ENCODE results near the gene KRT85.
A peak's percentile ranks its signal among the peaks of the same experiment; 100 is the strongest.

KRT85 gene

DNA sequence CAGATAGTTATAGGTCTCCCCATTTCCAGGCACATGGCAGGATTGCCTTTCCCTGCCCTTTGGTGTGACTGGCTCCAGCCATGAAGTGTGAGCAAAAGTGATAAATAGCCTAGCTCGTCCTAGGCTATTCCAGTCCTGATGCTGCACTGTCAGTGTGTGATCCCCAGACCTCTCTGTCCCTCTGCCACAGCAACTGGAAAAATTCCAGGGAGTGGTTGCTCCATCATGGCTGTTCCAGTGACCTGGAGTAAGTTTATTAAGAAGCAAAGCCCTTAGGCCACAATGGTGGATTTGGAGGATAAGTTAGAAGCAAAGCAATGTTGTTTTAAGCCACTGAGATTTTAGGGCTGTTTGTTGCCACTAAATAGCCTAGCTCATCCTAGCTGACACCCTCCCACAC is 36.2 kb downstream of the KRT85 start:
- Histone ChIP-seq H3K9ac (no peak overlapping the region), H3K4me3 (ENCODE audit: low read depth, low read length) (no peak overlapping the region), H3K27ac (no peak overlapping the region), H3K9me3 (ENCODE audit: control insufficient read depth, low read length) (no peaks in the 10 kb centered on the region), H3K4me1 (peaks cover 20% of the 10 kb centered on the region), H3K27me3 (ENCODE audit: control insufficient read depth, insufficient read depth, low read length) (no peaks in the 10 kb centered on the region), H2AFZ (no peak overlapping the region), H3K36me3 (ENCODE audit: control insufficient read depth, insufficient read depth, low read length) (no peaks in the 10 kb centered on the region), H3K79me2 (no peaks in the 10 kb centered on the region), H3K4me2 (ENCODE audit: low read length) (no peak overlapping the region)
- TF ChIP-seq, protein P1, sequence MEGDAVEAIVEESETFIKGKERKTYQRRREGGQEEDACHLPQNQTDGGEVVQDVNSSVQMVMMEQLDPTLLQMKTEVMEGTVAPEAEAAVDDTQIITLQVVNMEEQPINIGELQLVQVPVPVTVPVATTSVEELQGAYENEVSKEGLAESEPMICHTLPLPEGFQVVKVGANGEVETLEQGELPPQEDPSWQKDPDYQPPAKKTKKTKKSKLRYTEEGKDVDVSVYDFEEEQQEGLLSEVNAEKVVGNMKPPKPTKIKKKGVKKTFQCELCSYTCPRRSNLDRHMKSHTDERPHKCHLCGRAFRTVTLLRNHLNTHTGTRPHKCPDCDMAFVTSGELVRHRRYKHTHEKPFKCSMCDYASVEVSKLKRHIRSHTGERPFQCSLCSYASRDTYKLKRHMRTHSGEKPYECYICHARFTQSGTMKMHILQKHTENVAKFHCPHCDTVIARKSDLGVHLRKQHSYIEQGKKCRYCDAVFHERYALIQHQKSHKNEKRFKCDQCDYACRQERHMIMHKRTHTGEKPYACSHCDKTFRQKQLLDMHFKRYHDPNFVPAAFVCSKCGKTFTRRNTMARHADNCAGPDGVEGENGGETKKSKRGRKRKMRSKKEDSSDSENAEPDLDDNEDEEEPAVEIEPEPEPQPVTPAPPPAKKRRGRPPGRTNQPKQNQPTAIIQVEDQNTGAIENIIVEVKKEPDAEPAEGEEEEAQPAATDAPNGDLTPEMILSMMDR (IDR thresholded peaks at IDR 0.05), result no peak

DNA sequence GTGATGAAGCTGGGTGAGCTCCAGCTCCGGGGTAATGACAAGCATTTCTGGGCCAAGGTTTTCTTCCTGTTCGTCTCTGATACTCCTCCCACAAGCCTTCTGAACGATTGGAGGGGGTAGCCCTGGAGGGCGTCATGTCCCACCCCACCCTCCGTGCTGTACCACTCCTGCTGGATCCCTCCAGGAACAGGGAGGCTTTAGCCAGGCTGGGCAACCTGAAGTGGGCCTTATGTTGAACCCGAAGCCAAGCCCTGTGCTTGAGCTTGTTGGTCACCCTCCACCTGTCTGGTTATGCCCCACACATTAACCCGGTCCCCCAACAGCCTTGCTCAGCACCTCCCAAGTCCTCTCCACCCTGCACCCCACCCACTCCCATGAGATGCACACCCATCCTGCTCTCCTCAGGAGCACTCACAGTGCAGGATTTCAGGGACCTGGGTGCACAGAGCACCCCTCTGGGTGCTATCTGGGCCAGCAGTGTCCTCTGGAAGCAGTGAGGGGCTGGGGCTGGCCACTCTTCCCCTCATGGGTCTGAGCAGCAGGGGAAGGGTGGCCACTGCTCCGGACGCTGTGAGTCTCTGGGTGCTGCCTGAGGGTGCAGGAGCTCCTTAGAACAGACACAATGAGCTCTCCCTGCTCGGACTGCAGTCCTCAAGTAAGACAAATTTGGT is 39.3 kb downstream of the KRT85 start:
- Histone ChIP-seq H3K9ac (no peak overlapping the region), H3K79me2 (no peaks in the 10 kb centered on the region), H3K27me3 (ENCODE audit: control insufficient read depth, insufficient read depth, low read length) (no peaks in the 10 kb centered on the region), H3K9me3 (ENCODE audit: control insufficient read depth, low read length) (no peaks in the 10 kb centered on the region), H2AFZ (no peak overlapping the region), H3K27ac (no peak overlapping the region), H3K4me3 (ENCODE audit: low read depth, low read length) (no peak overlapping the region), H3K4me2 (ENCODE audit: low read length) (no peak overlapping the region), H3K4me1 (peaks cover 9% of the 10 kb centered on the region), H3K36me3 (ENCODE audit: control insufficient read depth, insufficient read depth, low read length) (no peaks in the 10 kb centered on the region)
- TF ChIP-seq, protein P1 (IDR thresholded peaks at IDR 0.05), result no peak

DNA sequence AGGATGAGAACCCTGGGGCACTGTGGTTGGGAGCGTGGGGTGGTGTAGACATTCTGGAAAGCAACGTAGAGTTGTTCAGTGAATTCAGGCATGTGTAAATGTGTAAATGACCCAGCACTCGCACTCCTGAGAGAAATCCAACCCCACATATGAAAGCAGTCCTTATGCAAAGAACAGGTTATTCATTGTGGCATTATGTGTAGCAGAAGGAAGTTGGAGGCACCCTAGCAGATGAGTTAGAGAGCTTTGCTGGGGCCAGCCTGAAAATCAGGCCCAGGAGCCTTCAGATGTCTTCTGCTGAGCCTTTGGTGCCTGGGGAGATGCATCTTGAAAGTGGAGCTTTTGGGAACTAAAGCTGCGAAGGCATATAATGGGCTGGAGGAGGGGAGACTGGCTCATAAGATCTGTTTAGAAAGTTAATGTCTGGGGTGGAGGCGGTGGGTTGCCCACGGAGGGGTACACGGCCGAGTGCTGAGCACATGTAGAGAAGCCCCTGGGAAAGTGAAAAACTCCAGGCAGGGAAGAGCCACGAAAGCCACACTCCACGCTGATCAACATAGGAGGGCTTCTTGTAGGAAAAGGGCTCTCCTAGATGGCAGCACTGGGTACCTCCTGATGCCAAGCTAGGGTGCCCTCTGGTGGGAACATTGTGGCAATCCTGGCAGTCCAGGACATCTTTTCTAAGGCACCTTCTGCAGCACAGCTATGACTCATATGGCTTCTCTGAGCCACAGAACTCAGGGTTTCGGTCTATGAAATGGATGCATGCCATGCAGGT is 40.0 kb downstream of the KRT85 start:
- no peak overlapping the region for H3K9ac ChIP-seq
- H3K27me3 ChIP-seq (ENCODE audit: control insufficient read depth, insufficient read depth, low read length), result no peaks in the 10 kb centered on the region
- H3K9me3 ChIP-seq (ENCODE audit: control insufficient read depth, low read length), result no peaks in the 10 kb centered on the region
- H3K79me2 ChIP-seq, result no peaks in the 10 kb centered on the region
- no peak overlapping the region for H2AFZ ChIP-seq
- H3K4me2 ChIP-seq (ENCODE audit: low read length), result no peak overlapping the region
- TF ChIP-seq, protein P1 (IDR thresholded peaks at IDR 0.05), result peak; percentile 91
- H3K4me1 ChIP-seq, result peaks cover 4% of the 10 kb centered on the region
- H3K27ac ChIP-seq, result no peak overlapping the region
- H3K36me3 ChIP-seq (ENCODE audit: control insufficient read depth, insufficient read depth, low read length), result no peaks in the 10 kb centered on the region
- no peak overlapping the region for H3K4me3 ChIP-seq (ENCODE audit: low read depth, low read length)

DNA sequence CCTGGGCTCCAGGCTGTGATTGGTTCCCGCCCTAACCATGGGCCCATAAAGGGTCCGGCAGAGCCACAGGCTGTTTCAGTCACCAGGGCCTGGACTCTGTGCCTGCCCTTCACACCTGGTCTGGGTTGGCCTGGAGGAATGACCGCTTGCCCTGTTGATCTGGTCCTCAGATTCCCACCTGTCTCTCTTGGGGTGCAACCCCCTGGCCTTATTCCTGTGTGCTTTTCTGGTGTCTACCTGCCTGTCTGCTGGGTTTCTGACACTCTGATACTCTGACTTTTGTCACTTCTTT is 43.2 kb downstream of the KRT85 start:
- H3K4me1 ChIP-seq, result no peaks in the 10 kb centered on the region
- no peaks in the 10 kb centered on the region for H3K79me2 ChIP-seq
- TF ChIP-seq, protein P1 (IDR thresholded peaks at IDR 0.05), result no peak
- no peaks in the 10 kb centered on the region for H3K36me3 ChIP-seq (ENCODE audit: control insufficient read depth, insufficient read depth, low read length)
- no peak overlapping the region for H3K27ac ChIP-seq
- H3K4me3 ChIP-seq (ENCODE audit: low read depth, low read length), result no peak overlapping the region
- no peak overlapping the region for H3K4me2 ChIP-seq (ENCODE audit: low read length)
- H2AFZ ChIP-seq, result no peak overlapping the region
- H3K9me3 ChIP-seq (ENCODE audit: control insufficient read depth, low read length), result no peaks in the 10 kb centered on the region
- H3K9ac ChIP-seq, result no peak overlapping the region
- no peaks in the 10 kb centered on the region for H3K27me3 ChIP-seq (ENCODE audit: control insufficient read depth, insufficient read depth, low read length)
